Gastrocnemius medialis (tissue), 4 donors: ENCODE results near the gene BRIP1.

ENCODE experiments used
- CTCF ChIP-seq, 5 experiments: fragments of 450-650 bp in 3 of 5; fragments of 200-600 bp in 2 of 5; sonication (generic) in 2 of 5; IDR thresholded peaks in 4 of 5; conservative IDR thresholded peaks in 1 of 5; 1 replicate in 4 of 5; 2 replicates in 1 of 5; pipeline ENCODE4 v1.5.1; 2016 to 2019; ENCODE audit warnings: antibody characterized with exemption in 5 of 5, mild to moderate bottlenecking in 3 of 5, moderate library complexity in 3 of 5
- POLR2A ChIP-seq, 2 donors: fragments of 450-650 bp; IDR thresholded peaks; one replicate each; pipeline ENCODE4 v1.6.1; 2017; ENCODE audit warnings: antibody characterized with exemption in 2 of 2, mild to moderate bottlenecking in 2 of 2, moderate library complexity in 2 of 2

DNA sequence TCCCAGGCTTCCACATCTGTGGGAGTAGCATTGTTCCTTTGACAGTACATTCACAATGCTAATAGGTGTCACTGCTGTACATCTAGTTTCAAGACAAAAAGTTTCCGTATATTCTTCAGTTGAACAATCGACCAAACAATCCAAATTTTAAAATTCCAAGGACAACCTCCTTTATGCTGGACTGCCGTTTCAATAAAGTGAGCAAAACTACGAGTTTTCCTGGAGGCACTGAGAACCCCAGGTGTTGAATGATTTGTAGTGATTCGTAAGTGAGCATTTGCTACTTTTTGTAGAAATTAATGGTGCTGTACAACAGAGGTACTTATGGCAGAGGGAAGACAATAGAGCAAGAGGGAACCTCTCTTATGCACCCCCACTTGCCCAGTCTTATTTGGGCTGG, 201.1 kb downstream of the BRIP1 start:
- TF ChIP-seq CTCF (IDR thresholded peaks at IDR 0.05 in 4 of 5, conservative IDR thresholded peaks at IDR 0.05 in 1 of 5), result no peak
- TF ChIP-seq POLR2A (IDR thresholded peaks at IDR 0.05), result no peak
